ENCODE measurements around the gene MORN1. TPM values are rescaled to one million over a fixed set of nuclear protein-coding genes. Genes with fewer than 3 reads are reported as not detected.
A peak's percentile ranks its signal among the peaks of the same experiment; 100 is the strongest.

The MORN1 gene
- total and polyA plus RNA-seq, 10 of the 15 experiments (the other 5 are each of a cell fraction or from before 2014, with no cell fraction given): 0.76 to 7.9 (median 5.5) TPM

- peak; percentile 23; the same call in 1 of the 2 replicates for TF ChIP-seq DPF2 (IDR thresholded peaks at IDR 0.05)
- TF ChIP-seq TCF12 (IDR thresholded peaks at IDR 0.05; ENCODE audit: low read depth, low read length): peak; percentile 73
- TF ChIP-seq ZBED1 (IDR thresholded peaks at IDR 0.05; ENCODE audit: borderline replicate concordance): no peak
- no peak for TF ChIP-seq JUNB (IDR thresholded peaks at IDR 0.05)
- TF ChIP-seq TARDBP (IDR thresholded peaks at IDR 0.05; ENCODE audit: borderline replicate concordance): no peak
- no peak for TF ChIP-seq BCL11A (IDR thresholded peaks at IDR 0.05; ENCODE audit: low read depth, low read length)
- no peak for TF ChIP-seq NBN (IDR thresholded peaks at IDR 0.05)
- no peak for TF ChIP-seq CHD4 (IDR thresholded peaks at IDR 0.05)
- peak; percentile 62; the same call in 1 of the 2 replicates for TF ChIP-seq E2F4 (IDR thresholded peaks at IDR 0.05; ENCODE audit: low read depth, low read length)
- TF ChIP-seq STAT3 (IDR thresholded peaks at IDR 0.05; ENCODE audit: low read depth, low read length): no peak
- TF ChIP-seq CEBPZ (IDR thresholded peaks at IDR 0.05; ENCODE audit: low read depth, low read length): no peak
- TF ChIP-seq RELB (IDR thresholded peaks at IDR 0.05; ENCODE audit: low read depth): peak; percentile 76
- TF ChIP-seq ZBTB40 (IDR thresholded peaks at IDR 0.05; ENCODE audit: borderline replicate concordance): peak; percentile 94
- TF ChIP-seq EGR1 (IDR thresholded peaks at IDR 0.05; ENCODE audit: borderline replicate concordance in 1 of 2, low read depth in 2 of 2, low read length in 2 of 2): peak in 1 of 2 experiments; percentile 77; a peak in 2 of 3 replicates
- no peak for TF ChIP-seq PAX8 (IDR thresholded peaks at IDR 0.05)
- no peak; the same call in 1 of the 2 replicates for TF ChIP-seq USF2 (IDR thresholded peaks at IDR 0.05; ENCODE audit: borderline replicate concordance, low read depth, low read length)
- TF ChIP-seq POLR2AphosphoS2 (IDR thresholded peaks at IDR 0.05; ENCODE audit: low read depth, low read length): peak; percentile 49; the same call in 1 of the 2 replicates
- TF ChIP-seq NR2C1 (IDR thresholded peaks at IDR 0.05): peak; percentile 91
Measured at GRCh38 chr1:2391041-2391930, at the start of gene MORN1, which contains the start of gene RER1 (continued).

Measured in GM12878 (cell line).